Activated CD4-positive, alpha-beta T cell treated with anti-CD3 and anti-CD28 coated beads, Interleukin-2, Interleukin-6, amounts not matched to agents 100 ng/mL and 50 ng/mL, durations not matched to agents 16 hours and 8 hours (primary cell): Measurements from ENCODE around the gene LRIG1.

ENCODE experiments used
- DNase-seq: peaks from one replicate; pipeline ENCODE4 v3.0.0-alpha.2; 2020

The LRIG1 gene

GRCh38 chr3:66487465-66487864, 13.4 kb downstream of the LRIG1 start:
- DNase-seq = no peak

GRCh38 chr3:66486646-66487045, 14.2 kb downstream of the LRIG1 start:
- no peak for DNase-seq

GRCh38 chr3:66486202-66486601, 14.6 kb downstream of the LRIG1 start:
- DNase-seq = no peak

GRCh38 chr3:66485291-66485968, 15.4 kb downstream of the LRIG1 start:
- DNase-seq = no peak

GRCh38 chr3:66484106-66484844, 16.5 kb downstream of the LRIG1 start:
- DNase-seq = no peak

- DNase-seq = no peak
These were observed 17.4 kb downstream of the LRIG1 start for GRCh38 chr3:66483409-66483906.

GRCh38 chr3:66483006-66483405, 17.8 kb downstream of the LRIG1 start:
- DNase-seq = no peak

GRCh38 chr3:66482018-66482404, 18.8 kb downstream of the LRIG1 start:
- no peak for DNase-seq

- DNase-seq = peak; percentile 59
These were observed 19.5 kb downstream of the LRIG1 start for GRCh38 chr3:66481071-66482017.

GRCh38 chr3:66480666-66481065, 20.2 kb downstream of the LRIG1 start:
- peak; percentile 88 for DNase-seq

- peak; percentile 69 for DNase-seq
These were observed 21.3 kb downstream of the LRIG1 start for GRCh38 chr3:66479532-66479947.

- no peak for DNase-seq
These were observed 21.9 kb downstream of the LRIG1 start for GRCh38 chr3:66478960-66479359.

GRCh38 chr3:66477856-66478255, 23.0 kb downstream of the LRIG1 start:
- DNase-seq = no peak

- DNase-seq = no peak
These were observed 23.9 kb downstream of the LRIG1 start for GRCh38 chr3:66476852-66477381.

- DNase-seq = no peak
These were observed 25.3 kb downstream of the LRIG1 start for GRCh38 chr3:66475386-66476020.

- DNase-seq = peak; percentile 35
These were observed 27.1 kb downstream of the LRIG1 start for GRCh38 chr3:66473692-66474091.

- DNase-seq = no peak
These were observed 27.6 kb downstream of the LRIG1 start for GRCh38 chr3:66473181-66473580.

GRCh38 chr3:66472313-66473134, 28.3 kb downstream of the LRIG1 start:
- peak; percentile 90 for DNase-seq

- no peak for DNase-seq
These were observed 29.7 kb downstream of the LRIG1 start for GRCh38 chr3:66470956-66471686.

- DNase-seq = no peak
These were observed 30.5 kb downstream of the LRIG1 start for GRCh38 chr3:66470285-66470684.

GRCh38 chr3:66469220-66469640, 31.6 kb downstream of the LRIG1 start:
- peak; percentile 82 for DNase-seq
